ENCODE measurements around the gene GON7. TPM values are rescaled to one million over a fixed set of nuclear protein-coding genes. Genes with fewer than 3 reads are reported as not detected.

The GON7 gene
- total and polyA plus RNA-seq, 2 of the 8 experiments (the other 6 are each of a cell fraction or from before 2014, with no cell fraction given), result 3.8 to 9.9 TPM

DNA sequence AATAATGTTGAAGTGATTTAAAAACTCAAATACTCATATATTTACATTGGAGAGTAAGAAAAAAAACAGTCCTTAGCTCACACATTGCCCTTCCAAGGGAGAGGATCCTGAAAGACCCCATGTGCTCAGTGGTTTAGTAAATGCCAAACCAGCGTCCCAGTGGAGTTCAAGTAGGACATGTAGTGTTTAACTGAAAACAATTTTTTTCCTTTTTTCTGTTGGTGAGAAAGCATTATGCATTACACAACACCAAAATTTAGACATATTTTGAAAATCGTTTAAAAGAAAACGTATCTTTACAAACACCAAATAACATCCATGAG lies 33.8 kb upstream of the GON7 start:
- no peak overlapping the region for H2BK20ac ChIP-seq (ENCODE audit: low read length)
- no peak overlapping the region for H3K27ac ChIP-seq (ENCODE audit: low read depth, low read length)
- no peak overlapping the region for H2AFZ ChIP-seq (ENCODE audit: low read length)
- H3K18ac ChIP-seq (ENCODE audit: extremely low read depth, low read length), result no peak overlapping the region
- CTCF ChIA-PET (ENCODE audit: partially characterized antibody), result interaction anchor here (1.1 to 2.7 kb wide), 2 partner anchors 295 to 301 kb away, joined by 4 to 12 read pairs; no protein-coding TSS in a partner anchor
- no peak overlapping the region for H3K56ac ChIP-seq (replicated peaks; ENCODE audit: insufficient read length, low read depth, low read length)
- H3K9me3 ChIP-seq (ENCODE audit: insufficient read depth in 2 of 2, low read depth in 1 of 2, low read length in 1 of 2), result no peaks in the 10 kb centered on the region
- no peak overlapping the region for H2AK5ac ChIP-seq (ENCODE audit: low read depth, low read length)
- TF ChIP-seq EZH2 (IDR thresholded peaks at IDR 0.05; ENCODE audit: low read depth, low read length, severe bottlenecking) (no peak), E2F6 (IDR thresholded peaks at IDR 0.05) (no peak), YY1 (IDR thresholded peaks at IDR 0.05; ENCODE audit: low read depth, low read length) (no peak), POLR2AphosphoS5 (IDR thresholded peaks at IDR 0.05; ENCODE audit: low read depth, low read length) (no peak), ZNF274 (IDR thresholded peaks at IDR 0.05; ENCODE audit: borderline replicate concordance, extremely low read depth, low read length) (no peak), SIX5 (IDR thresholded peaks at IDR 0.05; ENCODE audit: low read depth, low read length) (no peak)
- TF ChIP-seq, protein P1, sequence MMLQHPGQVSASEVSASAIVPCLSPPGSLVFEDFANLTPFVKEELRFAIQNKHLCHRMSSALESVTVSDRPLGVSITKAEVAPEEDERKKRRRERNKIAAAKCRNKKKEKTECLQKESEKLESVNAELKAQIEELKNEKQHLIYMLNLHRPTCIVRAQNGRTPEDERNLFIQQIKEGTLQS (IDR thresholded peaks at IDR 0.05; ENCODE audit: insufficient read depth, low read depth, low read length), result no peak
- H3K9ac ChIP-seq (replicated peaks in 1 of 4; ENCODE audit: extremely low read depth in 1 of 4, low read depth in 3 of 4, low read length in 3 of 4), result no peak overlapping the region
- no peaks in the 10 kb centered on the region for H3K23me2 ChIP-seq (ENCODE audit: low read depth, low read length)
- H3K23ac ChIP-seq (ENCODE audit: insufficient read length), result no peak overlapping the region
- no peak overlapping the region for H2BK5ac ChIP-seq (ENCODE audit: low read depth, low read length)
- H3K27me3 ChIP-seq (replicated peaks in 1 of 4; ENCODE audit: control insufficient read depth in 3 of 4, extremely low read depth in 1 of 4, insufficient read depth in 3 of 4, low read length in 3 of 4), result no peaks in the 10 kb centered on the region
- peaks cover 2 to 31% (median 17%) of the 10 kb centered on the region in 4 experiments; a peak in 7 of 8 replicates for H3K36me3 ChIP-seq (ENCODE audit: control insufficient read depth in 2 of 4, insufficient read depth in 4 of 4, low read length in 3 of 4)
- no peak overlapping the region for H3K4ac ChIP-seq (replicated peaks; ENCODE audit: insufficient read length, low read depth, low read length)
- DNase-seq (ENCODE audit: low read depth in 1 of 2, low spot score in 2 of 2) (no peak), FAIRE-seq (no peak)
- no peak overlapping the region for H2BK12ac ChIP-seq (ENCODE audit: low read depth, low read length)
- H4K91ac ChIP-seq (replicated peaks; ENCODE audit: insufficient read length, low read length), result no peak overlapping the region
- 94% methylated on average over 3 of the region's 3 CpGs; no CpG with 5 or more reads in 1 of the 2 experiments for WGBS, 2 experiments (ENCODE audit: extremely low coverage in 1 of 2, insufficient coverage in 1 of 2, insufficient read length in 1 of 2, insufficient replicate concordance in 2 of 2, low coverage in 1 of 2, low lambda C conversion rate in 2 of 2, missing lambda C conversion rate in 1 of 2)
- no peak overlapping the region for H2BK15ac ChIP-seq (ENCODE audit: low read length)
- H3K14ac ChIP-seq (ENCODE audit: insufficient read length), result no peak overlapping the region
- H3K4me3 ChIP-seq (ENCODE audit: extremely low read depth in 1 of 4, insufficient read depth in 2 of 4, low read depth in 3 of 4, low read length in 4 of 4), result no peak overlapping the region
- no peaks in the 10 kb centered on the region for H4K20me1 ChIP-seq (replicated peaks in 1 of 2; ENCODE audit: control insufficient read depth in 1 of 2, insufficient read depth in 2 of 2, low read length in 2 of 2)
- H4K5ac ChIP-seq (ENCODE audit: insufficient read length, low read depth, low read length), result no peak overlapping the region
- H3K4me2 ChIP-seq (ENCODE audit: insufficient read depth in 1 of 2, low read depth in 2 of 2, low read length in 2 of 2), result no peak overlapping the region
- POLR2A ChIA-PET (ENCODE audit: partially characterized antibody), result interaction anchor here (0.6 kb wide), 1 partner anchor 29 kb away, joined by 5 read pairs; no protein-coding TSS in a partner anchor
- no peak overlapping the region for H2BK120ac ChIP-seq (replicated peaks; ENCODE audit: low read depth, low read length)
- no peaks in the 10 kb centered on the region for H3K4me1 ChIP-seq (replicated peaks in 1 of 4; ENCODE audit: control insufficient read depth in 3 of 4, insufficient read depth in 4 of 4, low read length in 3 of 4)
- H3K79me1 ChIP-seq (ENCODE audit: low read depth, low read length), result no peaks in the 10 kb centered on the region
- no peaks in the 10 kb centered on the region for H3K79me2 ChIP-seq (ENCODE audit: control insufficient read depth in 1 of 2, insufficient read depth in 2 of 2, low read length in 2 of 2)
- H4K8ac ChIP-seq (ENCODE audit: extremely low read depth, insufficient read depth, low read length), result no peak overlapping the region
